NCI-H774 (cell line): ENCODE measurements around the gene HOXD10.

Experiments used
- DNase-seq: peaks from one replicate; lab custom pipeline; 2025; lab: John Stamatoyannopoulos, UW

HOXD10 gene

GRCh38 chr2:176123411-176124109 lies 7.0 kb downstream of the HOXD10 start:
- no peak for DNase-seq

GRCh38 chr2:176124110-176124946 lies 7.8 kb downstream of the HOXD10 start:
- DNase-seq: no peak

- no peak for DNase-seq
Measured at GRCh38 chr2:176124947-176125771, 8.6 kb downstream of the HOXD10 start.

- no peak for DNase-seq
Measured at GRCh38 chr2:176125772-176126054, 9.1 kb downstream of the HOXD10 start.

GRCh38 chr2:176126929-176127773 lies 10.6 kb downstream of the HOXD10 start:
- DNase-seq: peak; percentile 36

- DNase-seq: no peak
Measured at GRCh38 chr2:176127774-176128072, 11.1 kb downstream of the HOXD10 start.

GRCh38 chr2:176128172-176128981 lies 11.8 kb downstream of the HOXD10 start:
- DNase-seq: no peak

- peak; percentile 34 for DNase-seq
Measured at GRCh38 chr2:176128982-176129796, 12.6 kb downstream of the HOXD10 start, which contains the start of gene HOXD8. TSS of gene HOXD8 (plus strand) at chr2:176129705. CDS start at chr2:176130367, 662 bp downstream.

GRCh38 chr2:176129813-176130146 lies 13.2 kb downstream of the HOXD10 start:
- peak; percentile 50 for DNase-seq

GRCh38 chr2:176130147-176130956 lies 13.8 kb downstream of the HOXD10 start:
- peak; percentile 50 for DNase-seq

GRCh38 chr2:176130957-176131847 lies 14.6 kb downstream of the HOXD10 start:
- DNase-seq: no peak

- no peak for DNase-seq
Measured at GRCh38 chr2:176131848-176132158, 15.2 kb downstream of the HOXD10 start.

- DNase-seq: no peak
Measured at GRCh38 chr2:176132205-176133171, 15.9 kb downstream of the HOXD10 start.

GRCh38 chr2:176133389-176133788 lies 16.8 kb downstream of the HOXD10 start:
- DNase-seq: no peak

GRCh38 chr2:176134035-176134434 lies 17.5 kb downstream of the HOXD10 start:
- no peak for DNase-seq

GRCh38 chr2:176135035-176135440 lies 18.5 kb downstream of the HOXD10 start:
- no peak for DNase-seq
